GM03348 (cell line): ENCODE results near the gene LYPD6B.
A peak's percentile ranks its signal among the peaks of the same experiment; 100 is the strongest.

Experiments used
- DNase-seq: peaks from one replicate; pipeline ENCODE4 v3.0.0; 2012; ENCODE audit warnings: low spot score

Gene LYPD6B

DNA sequence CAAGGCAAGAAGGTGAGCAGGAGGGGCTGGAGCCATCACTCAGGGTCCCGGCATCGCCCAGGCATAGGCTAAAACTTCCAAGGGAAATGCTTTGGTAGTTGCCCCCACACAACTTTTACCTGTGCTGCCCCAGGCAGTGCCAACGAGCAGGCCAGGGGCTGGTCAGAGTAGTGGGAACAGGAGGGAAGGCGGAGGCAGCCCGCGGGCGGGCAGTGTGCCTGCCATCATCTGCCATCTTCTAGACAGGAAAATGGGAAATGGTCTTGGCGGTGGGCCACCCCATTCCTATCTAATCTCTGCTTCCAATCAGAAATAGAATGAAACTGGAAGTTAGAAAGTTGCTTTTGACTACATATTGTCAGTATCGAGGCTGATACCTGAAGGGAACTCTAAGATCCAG lies 26.0 kb upstream of the LYPD6B start:
- no peak for DNase-seq

DNA sequence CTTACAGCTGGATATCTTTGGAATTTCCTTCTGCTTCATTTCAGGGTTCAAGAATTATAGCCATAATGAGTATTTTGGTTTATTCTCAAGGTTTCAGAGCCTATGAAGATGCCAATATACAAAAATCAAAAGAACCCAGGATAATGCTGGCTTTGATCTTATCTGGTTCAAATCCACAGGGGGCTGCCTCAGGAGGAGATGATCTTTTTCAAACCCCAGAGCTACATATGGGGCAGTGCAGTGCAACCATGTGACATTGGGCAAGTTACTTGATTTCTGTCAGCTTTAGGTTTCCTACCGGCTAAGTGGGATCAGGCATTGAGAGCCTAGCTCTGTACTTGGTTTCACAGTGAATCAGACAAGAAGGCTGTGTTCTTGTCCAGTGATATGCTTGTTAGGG lies 23.0 kb upstream of the LYPD6B start:
- no peak for DNase-seq

DNA sequence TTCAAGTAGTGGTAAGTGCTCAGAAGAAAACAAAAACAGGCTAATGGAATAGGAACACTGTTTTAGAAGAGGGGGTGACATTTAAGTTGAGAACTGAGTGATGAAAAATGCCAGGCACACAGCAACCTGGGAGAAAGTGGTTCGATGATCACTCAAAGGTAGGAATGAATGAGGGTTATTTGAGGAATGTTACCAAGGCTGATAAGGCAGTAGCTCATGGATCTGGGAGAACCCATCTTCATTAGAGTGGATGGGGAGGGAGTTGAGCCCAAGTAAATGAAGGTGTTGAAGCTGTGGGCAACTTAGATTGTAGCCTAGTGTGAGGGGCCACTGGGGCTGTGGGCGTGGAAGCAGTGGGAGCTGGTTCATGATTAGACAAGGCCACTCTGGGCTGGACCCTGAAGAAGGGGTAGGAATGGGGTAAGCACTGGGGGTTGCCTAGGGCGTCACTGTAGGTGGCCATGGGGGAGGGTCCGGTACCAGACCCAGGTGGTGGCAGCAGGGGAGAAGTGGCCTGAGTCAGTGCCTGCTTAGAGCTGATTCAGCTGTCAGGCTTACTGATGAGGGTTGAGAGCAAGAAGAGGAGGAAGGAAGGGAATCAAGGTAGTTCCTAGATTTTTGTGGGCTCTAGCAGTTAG lies 22.5 kb upstream of the LYPD6B start:
- DNase-seq, result no peak

DNA sequence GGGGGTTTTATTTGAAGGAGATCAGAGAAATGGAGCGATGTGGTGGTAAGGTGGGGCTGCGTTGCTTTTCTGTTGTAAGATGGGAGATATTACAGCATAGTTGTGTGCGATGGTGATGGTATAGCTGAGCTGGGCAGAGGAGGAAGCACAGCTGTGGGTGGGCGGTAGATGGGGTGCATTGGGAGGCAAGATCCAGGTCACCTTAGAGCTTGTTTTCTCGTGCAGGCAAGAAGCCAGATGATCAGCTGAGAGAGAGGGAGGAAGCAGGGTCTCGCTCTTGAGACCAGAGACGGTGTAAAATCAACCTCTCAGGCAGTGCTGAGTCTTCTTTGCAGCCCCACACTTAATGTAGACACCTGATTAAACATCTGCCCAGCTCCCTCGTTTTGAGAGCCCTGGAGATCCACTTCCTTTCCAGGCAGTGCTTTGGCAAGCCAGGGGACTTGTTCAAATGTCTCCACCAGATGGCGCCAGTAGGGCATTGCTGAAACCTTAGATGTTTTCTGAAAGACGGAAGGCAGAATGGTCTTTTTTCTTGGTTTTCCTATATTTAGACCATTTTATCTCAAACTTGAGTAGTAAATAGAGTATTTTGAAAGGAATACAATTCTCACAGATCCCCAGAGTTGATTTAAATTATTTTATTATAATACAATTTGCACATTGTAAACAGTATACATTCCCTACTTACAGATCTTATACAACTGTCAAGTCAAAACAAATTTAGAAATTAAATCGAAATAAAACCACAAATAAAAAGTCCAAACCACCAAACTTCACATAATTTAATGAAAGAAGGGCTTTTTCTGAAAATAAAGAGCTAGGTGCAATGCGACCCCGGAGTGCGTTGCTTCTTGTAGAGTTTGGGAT lies 21.1 kb upstream of the LYPD6B start:
- peak; percentile 87 for DNase-seq

DNA sequence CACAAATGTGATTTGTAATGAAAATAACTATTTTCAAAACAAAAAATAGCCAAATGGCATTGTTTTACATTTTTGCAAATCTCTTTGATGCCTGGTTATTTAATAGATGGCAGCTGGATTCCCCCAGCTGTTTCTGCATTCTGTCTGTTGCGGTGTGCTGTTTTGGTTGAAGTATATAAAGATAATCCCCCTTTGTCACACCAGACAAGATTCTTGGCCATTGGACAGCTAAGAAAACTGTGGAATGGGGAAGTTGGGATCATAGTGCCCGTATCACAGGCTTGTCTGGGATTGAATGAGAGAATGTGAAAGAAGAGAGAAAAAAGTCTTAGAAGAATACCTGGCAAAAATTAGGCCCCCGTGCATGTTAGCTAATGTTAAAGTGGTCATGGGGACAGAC lies 19.5 kb upstream of the LYPD6B start:
- DNase-seq, result no peak

DNA sequence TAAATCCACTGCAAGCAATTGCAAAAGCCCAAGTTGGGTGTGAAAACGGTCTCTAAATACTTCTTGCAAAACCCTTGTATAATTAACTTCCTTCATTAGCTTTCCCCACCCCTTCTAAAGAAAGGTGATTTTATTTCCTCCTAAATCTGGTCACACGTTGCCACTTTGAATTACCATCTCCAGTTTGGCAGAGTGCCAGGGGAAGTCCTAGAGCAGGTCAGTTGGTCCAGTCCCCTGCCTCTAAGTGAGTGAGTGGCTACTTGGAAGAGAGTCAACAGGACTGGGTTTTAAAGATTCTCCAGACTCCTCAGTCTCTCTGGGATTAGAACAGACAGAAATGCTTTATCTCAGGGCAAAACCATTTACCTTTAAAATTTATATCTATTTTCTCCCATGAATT lies 18.7 kb upstream of the LYPD6B start:
- no peak for DNase-seq

DNA sequence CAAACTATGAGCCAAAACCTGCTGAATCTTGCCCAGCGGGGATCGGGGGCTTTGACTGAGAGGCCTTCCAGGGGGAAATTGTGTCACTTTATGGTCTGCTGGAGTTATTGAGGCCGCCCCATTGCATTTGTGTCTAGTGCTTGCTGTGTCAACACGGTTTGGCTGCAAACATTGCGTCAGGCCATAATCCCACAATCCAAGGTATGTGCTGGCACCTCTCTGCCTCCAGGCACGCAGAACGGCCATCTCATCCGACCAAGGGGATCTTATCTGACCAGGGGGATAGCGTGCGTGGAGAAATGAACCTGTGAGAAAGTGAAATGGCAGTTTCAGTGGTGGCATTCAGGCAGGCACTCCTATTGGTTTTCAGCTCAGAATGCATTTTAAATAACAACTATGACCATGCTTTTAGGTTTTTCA lies 18.1 kb upstream of the LYPD6B start:
- DNase-seq, result no peak

DNA sequence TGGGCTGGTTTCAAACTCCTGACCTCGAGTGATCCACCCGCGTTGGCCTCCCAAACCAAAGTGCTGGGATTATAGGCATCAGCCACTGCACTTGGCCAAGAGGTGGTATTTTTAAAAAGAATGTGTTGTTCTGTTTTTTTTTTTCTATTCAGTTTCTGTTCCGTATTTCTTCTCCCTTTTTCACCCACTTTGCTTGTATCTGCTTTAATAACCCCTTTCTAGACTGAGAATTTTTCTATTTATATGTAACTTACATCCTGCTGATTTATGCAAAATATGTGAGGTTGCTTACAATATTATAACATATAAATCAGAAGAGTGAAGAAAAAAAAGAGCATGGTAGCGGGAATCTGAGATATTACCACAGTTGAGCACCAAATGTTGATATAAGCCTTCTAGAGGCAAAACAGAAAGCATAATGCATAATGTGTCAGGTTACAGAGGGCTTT lies 17.2 kb upstream of the LYPD6B start:
- DNase-seq, result no peak

DNA sequence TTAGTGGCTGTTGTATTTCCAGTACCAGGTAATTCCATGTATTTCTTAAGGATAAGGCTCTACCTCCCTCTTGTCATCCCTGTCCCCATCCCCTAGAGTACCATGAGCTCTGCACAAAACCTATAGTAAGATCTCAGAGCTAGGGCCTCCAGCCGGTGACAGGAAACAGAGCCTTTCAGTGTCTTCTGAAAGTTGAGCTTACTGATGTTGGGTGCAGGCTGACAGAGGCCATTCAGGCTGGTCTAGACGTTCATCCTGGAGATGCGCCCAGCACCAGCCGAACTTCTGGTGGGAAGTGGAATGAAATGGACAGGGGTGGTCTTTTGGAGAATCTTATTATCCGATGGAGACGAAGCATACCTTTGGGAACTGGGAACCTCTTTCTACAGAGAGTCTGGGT lies 16.7 kb upstream of the LYPD6B start:
- DNase-seq, result no peak

DNA sequence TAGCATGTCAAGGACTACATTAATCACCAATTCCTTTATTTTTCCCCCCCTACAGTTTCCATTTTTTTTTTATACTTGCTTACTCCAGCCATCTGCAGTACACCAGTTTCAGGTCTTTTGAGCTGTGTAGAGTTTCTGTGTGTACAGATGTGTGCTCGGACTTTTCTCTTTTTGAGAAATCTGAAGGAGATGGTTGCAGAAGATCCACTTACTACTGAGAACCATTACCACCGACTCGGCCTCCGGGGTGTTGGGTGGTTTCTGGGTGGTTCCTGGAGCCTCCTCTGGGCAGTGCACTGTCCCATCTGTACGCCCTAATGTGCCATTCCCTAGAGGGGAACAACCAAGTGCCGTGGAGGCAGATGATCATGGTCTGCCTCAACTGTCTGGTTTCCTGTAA lies 15.4 kb upstream of the LYPD6B start:
- DNase-seq, result no peak

DNA sequence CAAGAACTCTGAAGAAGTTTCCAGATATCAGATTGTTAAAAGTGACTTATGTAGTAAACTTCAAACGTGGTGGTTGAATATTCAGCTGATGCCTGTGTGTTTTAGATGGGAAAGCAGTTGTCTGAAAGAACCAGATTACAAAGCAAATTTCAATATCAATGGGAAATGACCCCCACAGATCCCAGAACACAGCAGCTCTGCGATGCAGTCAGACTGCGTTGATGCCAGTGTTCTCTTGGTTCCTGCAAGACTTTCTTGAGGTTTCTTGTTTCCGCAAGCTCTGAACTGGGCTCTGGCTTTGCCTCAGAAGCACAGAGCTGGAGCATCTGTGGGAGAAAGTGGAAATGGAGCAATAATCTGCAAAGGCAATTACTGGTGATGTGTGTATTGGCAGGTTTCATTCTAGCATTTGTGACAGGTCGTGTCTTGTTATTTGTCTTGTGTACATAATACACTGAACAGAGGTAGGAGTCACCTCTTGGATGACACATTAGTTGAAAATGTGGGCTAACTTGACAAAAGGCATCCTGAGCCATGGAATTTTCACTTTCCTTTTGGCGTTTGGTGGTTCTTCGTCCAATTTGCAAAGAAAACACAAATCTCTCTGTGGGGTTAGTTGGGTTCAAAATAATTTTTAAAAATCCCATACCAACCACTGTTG lies 10.8 kb upstream of the LYPD6B start:
- no peak for DNase-seq

DNA sequence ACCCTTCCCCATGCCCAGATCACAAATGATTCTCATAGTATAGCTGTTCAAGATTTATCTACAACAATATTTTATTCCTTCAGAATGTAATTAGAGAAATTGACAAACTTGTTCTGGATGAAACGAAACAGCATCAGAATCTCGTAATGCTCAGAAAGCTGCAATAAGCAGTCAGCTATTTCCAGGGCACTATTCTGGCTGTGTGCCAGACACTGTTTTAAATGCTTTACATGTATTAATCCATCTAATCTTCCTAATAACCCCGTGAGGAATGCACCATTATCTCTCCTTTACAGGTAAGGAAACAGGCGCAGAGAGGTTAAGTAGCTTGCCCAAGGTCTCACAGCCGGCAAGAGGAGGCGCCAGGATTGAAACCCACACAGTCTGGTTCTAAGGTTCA lies 10.1 kb upstream of the LYPD6B start:
- no peak for DNase-seq

DNA sequence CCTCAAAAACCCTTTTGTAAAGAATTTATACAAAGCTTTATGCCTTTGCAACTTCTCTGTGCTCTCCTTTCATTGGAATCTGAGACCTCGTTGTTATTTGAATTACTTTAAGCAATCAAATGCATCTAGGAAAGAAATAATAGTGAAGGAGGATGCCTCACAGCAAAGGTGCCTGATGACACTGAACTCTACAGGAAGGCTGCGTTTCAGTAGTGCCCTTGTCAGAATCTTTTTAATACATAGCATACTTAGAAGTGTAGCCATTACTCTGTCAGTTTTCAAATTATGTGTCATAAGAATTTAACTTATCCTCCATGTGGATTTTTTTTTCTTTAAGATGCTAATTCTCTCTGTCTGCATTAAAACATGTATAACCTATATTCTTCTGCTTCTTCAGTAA lies 9.6 kb upstream of the LYPD6B start:
- no peak for DNase-seq

DNA sequence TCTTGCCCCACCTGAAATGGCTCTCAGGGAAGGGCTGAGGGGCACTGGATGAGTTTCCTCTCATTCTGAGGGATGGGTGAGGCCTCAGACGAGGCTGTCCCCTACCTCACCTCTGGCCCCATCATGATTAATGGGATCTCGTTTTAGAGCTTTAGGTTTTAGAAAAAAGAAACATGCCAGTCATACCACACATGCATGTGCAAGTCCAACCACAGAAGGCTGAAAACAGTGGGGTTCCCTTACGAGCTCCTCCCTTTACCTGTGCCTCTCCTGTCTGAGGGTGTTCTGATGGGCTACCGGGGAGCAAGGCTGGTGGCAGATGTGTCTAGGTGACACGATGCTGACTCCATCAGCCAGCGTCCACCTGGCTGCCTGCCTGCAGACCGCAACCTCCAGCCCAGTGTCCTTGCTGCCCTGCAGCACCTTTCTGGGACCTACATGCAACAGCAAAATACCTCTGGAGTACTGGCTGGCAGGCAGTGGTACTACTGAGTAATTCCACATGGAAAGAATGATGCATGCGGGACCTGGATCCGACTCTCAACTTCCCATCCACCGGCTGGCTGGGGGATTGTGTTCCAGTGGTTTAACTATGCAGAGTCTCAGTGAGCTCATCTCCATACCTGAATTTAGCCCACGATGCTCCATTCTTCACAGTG lies 9.1 kb upstream of the LYPD6B start:
- no peak for DNase-seq

DNA sequence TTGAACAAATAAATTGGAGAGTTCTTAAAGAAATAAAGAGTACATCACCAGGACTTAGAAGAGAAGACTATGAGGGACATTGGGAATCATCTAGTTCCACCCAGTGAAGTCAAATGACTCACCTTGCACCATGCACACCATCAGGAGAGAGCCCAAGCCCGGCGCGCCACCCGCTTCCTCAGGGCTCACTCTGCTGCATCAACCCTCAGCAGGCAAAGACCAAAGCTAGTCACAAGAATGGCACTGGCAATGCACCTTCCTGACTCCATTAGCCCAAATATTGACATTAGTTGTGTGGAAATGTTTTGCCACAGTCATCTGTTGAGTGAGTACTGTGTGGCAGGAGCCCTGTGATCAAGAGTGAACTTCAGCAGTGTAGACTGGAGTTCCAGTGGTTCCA lies 7.1 kb upstream of the LYPD6B start:
- DNase-seq, result no peak

DNA sequence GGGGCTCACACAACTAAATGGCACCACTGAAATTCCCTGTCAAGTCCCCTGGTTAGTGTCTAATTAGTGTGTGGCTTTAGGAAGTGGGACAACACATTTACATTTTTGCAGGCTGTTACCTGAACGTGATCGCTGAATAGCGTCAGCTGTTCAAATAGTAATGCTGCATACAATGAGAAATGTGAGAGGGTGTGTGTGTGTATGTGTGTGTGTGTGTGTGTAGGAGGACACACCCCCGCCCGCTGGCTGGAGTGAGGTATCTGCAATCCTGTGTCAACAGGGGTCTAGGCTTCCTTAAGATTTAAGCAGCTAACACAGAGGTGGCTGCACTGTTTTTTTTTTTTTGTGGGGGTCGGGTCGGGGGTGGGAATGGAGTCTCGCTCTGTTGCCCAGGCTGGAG lies 4.8 kb upstream of the LYPD6B start:
- DNase-seq, result no peak

DNA sequence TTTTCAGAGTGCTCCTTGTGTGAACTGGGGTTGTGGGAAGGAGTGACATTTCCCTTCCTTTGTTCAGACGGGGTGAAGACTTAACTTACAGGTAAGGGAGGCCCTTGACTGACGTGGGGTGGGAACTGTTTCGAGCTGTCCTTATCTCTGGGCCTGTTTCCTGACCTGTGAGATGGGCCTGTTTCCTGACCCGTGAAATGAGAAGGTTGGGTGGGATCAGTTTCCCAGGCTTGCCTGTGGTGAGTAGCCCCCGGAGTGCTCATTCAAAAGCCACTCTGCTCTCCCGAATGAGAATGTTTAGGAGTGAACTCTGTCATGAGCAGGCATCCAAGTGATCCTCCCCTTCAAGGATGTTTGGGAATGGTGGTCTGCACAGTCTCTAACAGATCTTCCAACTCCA lies 4.1 kb upstream of the LYPD6B start:
- no peak for DNase-seq

DNA sequence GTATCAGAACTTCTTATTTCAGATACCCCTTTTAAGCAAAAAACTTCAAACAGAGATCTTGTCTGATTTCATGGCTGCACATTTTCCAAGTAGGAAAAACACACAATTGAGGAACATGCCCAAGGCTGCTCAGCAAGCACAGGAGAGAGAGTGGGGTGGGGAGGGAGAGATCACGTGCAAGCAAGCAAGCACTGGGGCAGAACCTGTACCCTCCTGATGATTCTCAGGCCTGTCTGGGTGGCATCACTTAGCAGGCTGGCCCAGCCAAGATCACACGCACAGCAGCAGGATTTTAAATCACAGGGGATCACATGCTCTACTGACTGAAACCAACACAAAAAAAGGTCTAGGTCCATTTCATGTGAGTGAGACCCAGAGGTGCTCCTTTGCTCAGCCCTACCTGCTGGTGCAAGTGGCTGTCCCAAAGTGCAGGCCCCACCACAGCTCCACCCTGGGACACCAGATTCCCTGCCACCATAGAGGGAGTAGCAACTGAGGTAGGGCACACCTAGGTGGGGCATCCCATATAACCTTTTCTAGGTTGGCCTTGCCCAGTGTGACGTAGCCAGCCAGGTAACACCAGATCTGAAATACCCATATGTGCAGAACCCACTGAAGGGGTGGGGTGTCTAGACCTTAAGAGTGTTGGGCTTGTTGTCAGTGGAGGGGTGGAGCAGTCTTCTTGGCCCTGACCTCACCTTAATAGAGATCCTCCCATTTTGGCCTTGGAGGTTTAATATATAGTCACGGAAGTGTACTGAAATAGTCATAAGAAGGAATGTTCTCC lies 1.8 kb upstream of the LYPD6B start:
- DNase-seq, result no peak

DNA sequence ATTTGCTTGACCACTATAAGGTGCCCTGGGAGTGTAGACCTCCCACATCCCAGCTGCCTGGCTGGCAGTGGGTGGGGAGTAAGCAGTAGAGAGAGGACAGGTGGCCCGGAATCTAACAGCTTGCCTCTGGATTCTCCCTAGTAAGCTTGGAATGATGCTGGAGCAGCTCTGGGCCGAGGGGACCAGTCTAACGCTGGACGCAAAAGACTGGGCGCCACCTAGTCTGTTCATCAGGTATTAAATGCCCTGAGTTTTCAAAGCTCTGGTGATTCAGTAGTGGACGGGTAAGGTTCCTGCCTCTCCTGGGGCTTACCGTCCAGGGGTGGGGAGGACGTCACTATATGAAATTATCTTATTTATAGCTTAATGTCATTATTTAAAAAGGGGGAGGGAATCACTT lies 648 bp upstream of the LYPD6B start:
- no peak for DNase-seq

DNA sequence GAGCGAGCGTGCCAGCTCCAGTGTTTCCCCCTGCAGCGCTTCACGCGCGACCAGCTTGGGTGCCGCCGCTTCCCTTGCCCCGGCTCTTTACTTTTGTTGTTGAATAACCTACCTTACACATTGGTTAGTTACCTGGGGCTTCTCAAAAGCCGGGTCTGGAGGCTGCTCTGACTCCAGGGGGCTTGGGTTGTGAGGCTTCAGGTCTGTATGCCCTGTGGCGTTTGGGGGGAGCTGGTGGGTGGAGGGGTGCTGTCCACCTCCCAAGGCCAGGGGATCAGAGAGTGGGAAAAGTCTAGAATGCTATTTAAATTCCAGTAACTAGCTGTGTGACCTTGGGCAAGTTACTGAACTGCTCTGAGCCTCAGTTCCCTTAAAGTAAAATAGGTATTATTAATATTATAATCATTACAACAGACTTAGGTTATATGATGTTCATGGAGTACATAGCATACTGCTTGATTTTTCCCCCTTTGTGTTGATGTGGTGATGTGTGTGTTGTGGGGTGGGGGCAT lies 770 bp downstream of the LYPD6B start:
- DNase-seq, result no peak

DNA sequence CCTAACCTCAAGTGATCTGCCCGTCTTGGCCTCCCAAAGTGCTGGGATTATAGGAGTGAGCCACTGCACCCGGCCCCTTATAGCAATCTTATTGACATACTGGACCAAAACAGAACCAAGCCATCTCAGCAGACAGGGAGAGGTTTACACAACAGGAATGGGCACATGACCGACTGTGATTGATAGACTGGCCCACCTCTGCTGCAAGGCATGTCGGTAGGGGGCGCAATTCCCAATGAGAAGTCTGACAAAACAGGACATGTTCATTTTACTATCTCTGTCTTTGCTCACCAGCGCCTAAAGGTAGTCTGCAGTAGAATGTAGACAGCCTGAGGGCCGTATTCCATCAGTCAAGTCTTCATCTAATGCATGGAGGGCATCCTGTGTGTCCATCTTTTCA lies 2.0 kb downstream of the LYPD6B start:
- DNase-seq, result no peak

DNA sequence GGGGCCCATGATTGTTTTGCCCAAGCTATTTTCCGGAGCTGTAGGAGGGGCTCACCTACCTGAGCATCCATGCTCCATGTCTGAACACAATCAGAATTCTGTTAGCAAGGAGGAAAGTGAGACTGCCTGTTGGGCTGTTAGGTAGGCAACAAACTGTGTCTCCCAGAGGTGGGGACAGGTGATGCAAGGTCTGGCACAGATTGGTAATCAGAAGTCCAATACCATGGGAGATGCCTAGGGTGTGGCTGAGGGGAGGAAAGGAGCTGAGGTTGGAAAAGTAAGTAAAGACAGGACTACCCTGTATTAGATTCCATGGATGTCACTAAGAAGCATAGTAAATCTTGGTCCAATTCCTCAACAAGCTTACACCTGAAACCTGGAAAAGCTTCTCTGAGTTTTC lies 3.0 kb downstream of the LYPD6B start:
- DNase-seq, result no peak
